ENCODE measurements around the gene KISS1R. TPM values are rescaled to one million over a fixed set of nuclear protein-coding genes. Genes with fewer than 3 reads are reported as not detected.
A peak's percentile ranks its signal among the peaks of the same experiment; 100 is the strongest.

Gene KISS1R
- total RNA-seq, 1 donor from 2014 or later: not detected

DNA sequence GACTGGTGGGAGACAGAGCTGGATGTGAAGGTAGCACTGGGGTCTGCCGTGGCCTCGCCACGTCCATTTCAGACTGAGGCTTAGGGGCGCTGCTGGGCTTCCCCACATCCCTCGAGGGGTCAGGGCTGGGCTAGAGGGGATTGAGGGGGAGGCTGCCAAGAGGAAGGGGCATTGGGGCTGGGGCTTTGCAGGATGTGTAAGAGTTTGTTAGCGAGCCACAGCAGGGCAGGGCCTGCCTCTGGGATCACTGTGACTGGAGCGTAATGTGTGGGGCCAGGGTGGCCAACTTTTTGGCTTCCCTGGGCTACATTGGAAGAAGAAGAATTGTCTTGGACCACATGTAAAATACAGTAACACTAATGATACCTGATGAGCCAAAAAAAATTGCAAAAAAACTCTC, 22.8 kb downstream of the KISS1R start:
- TF ChIP-seq, protein P1, sequence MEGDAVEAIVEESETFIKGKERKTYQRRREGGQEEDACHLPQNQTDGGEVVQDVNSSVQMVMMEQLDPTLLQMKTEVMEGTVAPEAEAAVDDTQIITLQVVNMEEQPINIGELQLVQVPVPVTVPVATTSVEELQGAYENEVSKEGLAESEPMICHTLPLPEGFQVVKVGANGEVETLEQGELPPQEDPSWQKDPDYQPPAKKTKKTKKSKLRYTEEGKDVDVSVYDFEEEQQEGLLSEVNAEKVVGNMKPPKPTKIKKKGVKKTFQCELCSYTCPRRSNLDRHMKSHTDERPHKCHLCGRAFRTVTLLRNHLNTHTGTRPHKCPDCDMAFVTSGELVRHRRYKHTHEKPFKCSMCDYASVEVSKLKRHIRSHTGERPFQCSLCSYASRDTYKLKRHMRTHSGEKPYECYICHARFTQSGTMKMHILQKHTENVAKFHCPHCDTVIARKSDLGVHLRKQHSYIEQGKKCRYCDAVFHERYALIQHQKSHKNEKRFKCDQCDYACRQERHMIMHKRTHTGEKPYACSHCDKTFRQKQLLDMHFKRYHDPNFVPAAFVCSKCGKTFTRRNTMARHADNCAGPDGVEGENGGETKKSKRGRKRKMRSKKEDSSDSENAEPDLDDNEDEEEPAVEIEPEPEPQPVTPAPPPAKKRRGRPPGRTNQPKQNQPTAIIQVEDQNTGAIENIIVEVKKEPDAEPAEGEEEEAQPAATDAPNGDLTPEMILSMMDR (IDR thresholded peaks at IDR 0.05): no peak
- DNase-seq: no peak
- no peaks in the 10 kb centered on the region for H3K9me3 ChIP-seq
- H3K4me1 ChIP-seq: peaks cover 37% of the 10 kb centered on the region
- H3K36me3 ChIP-seq: peaks cover 4% of the 10 kb centered on the region
- intact Hi-C loops (cut with DNase I): no loop called here
- no peaks in the 10 kb centered on the region for H3K27me3 ChIP-seq (ENCODE audit: low read depth)
- no peak for ATAC-seq
- no peak overlapping the region for H3K4me3 ChIP-seq
- peak overlapping the region; percentile 81 for H3K27ac ChIP-seq

DNA sequence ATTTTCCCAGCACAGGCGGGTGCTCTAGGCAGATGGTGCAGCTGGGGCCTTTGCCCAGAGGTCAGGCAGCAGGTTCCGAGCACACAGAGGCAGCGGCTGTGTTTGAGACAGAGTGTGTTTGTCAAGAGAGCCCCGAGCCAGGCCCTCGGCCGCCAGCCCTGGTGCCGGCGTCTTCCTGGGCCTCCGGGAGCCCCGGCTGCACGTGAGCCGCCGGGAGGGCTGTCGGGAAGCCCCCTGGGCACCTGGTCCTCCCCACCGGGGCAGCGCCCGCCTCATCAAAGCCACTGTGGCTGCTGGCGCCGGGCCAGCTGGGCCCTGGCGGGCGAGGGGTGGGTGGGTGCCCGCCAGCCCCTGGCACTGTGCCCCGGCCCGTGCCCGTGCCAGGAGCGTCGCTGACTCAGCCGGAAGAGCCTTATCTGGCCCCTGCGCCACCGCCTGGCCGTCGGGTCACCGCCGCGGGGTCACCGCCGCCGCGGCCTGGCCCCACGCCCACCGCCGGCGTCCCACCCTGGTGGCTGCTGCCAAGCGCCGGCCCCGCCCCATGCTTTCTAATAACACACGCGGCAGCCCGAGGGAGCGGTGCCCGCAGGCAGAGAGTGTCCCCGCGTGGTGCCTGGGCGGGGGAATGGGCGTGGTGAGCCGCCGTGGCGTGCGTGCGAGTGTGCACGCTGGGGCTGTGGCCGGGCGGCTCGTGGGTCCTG, 23.6 kb downstream of the KISS1R start:
- no peaks in the 10 kb centered on the region for H3K27me3 ChIP-seq (ENCODE audit: low read depth)
- intact Hi-C loops (cut with DNase I): no loop called here
- H3K4me3 ChIP-seq: peak overlapping the region; percentile 51
- no peaks in the 10 kb centered on the region for H3K9me3 ChIP-seq
- DNase-seq (peak; percentile 89), ATAC-seq (peak; percentile 92)
- H3K27ac ChIP-seq: peak overlapping the region; percentile 81
- peaks cover 4% of the 10 kb centered on the region for H3K36me3 ChIP-seq
- peaks cover 29% of the 10 kb centered on the region for H3K4me1 ChIP-seq
- TF ChIP-seq, protein P1 (IDR thresholded peaks at IDR 0.05): peak; percentile 25

DNA sequence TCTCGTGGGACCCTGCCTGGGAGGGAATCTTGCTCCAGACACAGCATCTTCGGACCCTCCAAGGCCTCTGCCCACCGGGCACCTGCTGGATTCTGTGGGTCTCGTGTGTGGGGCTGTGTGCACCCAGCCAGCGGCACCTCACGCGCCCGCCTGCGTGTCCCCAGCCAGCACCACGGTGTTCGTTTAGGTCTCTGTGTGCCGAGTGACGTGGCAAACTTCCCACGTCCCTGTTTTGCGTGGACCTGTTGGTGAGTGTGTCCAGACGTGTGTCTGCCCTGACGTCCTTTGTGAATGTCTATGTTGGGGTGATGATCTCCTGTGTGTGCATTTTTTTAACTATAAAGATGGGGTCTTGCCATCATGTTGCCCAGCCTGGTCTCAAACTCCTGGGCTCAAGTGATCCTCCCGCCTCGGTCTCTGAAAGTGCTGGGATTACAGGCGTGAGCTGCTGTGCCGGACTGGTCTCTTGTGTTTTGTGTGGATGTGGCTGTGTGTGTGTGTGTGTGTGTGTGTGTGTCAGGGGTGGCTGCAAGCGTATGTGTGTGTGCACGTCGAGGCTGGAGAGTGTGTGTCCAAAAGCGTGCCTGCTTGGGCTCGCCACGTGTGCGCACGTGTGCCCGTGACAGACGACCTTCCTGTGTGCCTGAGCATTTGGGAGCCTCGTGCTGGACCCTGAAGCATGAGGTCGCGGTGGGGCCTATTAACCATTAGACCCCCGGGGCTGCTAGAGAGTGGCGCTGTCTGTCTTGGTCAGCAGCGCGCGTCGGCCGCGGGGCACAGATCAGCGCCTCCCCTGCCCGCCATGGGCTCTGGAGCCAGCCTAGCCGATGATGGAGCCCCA, 24.4 kb downstream of the KISS1R start:
- ATAC-seq: no peak
- intact Hi-C loops (cut with DNase I): no loop called here
- H3K27ac ChIP-seq: peak overlapping the region; percentile 81

GRCh38 chr19:942133-942645, 25.1 kb downstream of the KISS1R start:
- TF ChIP-seq, protein P1 (IDR thresholded peaks at IDR 0.05): no peak
- Histone ChIP-seq H3K27me3 (ENCODE audit: low read depth) (no peaks in the 10 kb centered on the region), H3K9me3 (no peaks in the 10 kb centered on the region), H3K36me3 (peaks cover 4% of the 10 kb centered on the region), H3K27ac (no peak overlapping the region), H3K4me3 (no peak overlapping the region), H3K4me1 (peaks cover 27% of the 10 kb centered on the region)
- ATAC-seq (no peak), DNase-seq (no peak)
- intact Hi-C loops (cut with DNase I): no loop called here

More for the DNA sequence above, 24.4 kb downstream of the KISS1R start:
- H3K9me3 ChIP-seq: no peaks in the 10 kb centered on the region
- H3K4me1 ChIP-seq: peaks cover 27% of the 10 kb centered on the region
- H3K36me3 ChIP-seq: peaks cover 4% of the 10 kb centered on the region
- TF ChIP-seq, protein P1 (IDR thresholded peaks at IDR 0.05): no peak
- no peaks in the 10 kb centered on the region for H3K27me3 ChIP-seq (ENCODE audit: low read depth)
- peak overlapping the region; percentile 51 for H3K4me3 ChIP-seq
- DNase-seq: no peak

DNA sequence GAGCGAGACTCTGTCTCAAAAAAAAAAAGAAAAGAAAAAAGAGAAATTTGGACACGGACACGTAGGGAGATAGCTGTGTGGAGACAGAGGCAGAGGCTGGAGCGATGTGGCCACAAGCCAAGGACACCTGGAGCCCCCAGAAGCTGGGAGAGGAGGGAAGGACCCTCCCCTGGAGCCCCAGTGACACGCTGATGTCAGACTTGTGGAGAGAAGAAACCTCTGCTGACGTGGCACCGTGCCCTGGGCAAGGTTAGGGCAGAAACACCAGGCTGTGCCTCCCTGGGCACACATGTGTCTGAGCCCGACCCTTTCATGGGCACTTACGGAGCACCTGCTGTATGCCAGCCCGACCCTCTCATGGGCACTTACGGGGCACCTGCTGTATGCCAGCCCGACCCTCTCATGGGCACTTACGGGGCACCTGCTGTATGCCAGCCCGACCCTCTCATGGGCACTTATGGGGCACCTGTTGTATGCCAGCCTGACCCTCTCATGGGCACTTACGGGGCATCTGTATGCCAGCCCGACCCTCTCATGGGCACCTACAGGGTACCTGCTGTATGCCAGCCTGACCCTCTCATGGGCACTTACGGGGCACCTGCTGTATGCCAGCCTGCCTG, 26.5 kb downstream of the KISS1R start:
- no peak for DNase-seq
- intact Hi-C loops (cut with DNase I): no loop called here
- no peaks in the 10 kb centered on the region for H3K9me3 ChIP-seq
- H3K4me1 ChIP-seq: peaks cover 30% of the 10 kb centered on the region
- TF ChIP-seq, protein P1 (IDR thresholded peaks at IDR 0.05): no peak
- H3K4me3 ChIP-seq: no peak overlapping the region
- H3K27ac ChIP-seq: no peak overlapping the region
- no peaks in the 10 kb centered on the region for H3K27me3 ChIP-seq (ENCODE audit: low read depth)
- H3K36me3 ChIP-seq: no peaks in the 10 kb centered on the region
- ATAC-seq: no peak

Measured in lower lobe of right lung (tissue), 2 donors.